ENCODE measurements around the gene BTBD16.

The BTBD16 gene

GRCh38 chr10:122273966-122274545, 3.0 kb downstream of the BTBD16 start:
- no peak for DNase-seq

- no peak for DNase-seq
Measured at GRCh38 chr10:122276611-122277208, 5.6 kb downstream of the BTBD16 start.

- no peak for DNase-seq
Measured at GRCh38 chr10:122277526-122278136, 6.5 kb downstream of the BTBD16 start.

- peak in 6 of 14 donors; percentile 25 to 55 (median 44) for DNase-seq
Measured at GRCh38 chr10:122279725-122280141, 8.6 kb downstream of the BTBD16 start.

- no peak for DNase-seq
Measured at GRCh38 chr10:122280156-122280555, 9.1 kb downstream of the BTBD16 start.

GRCh38 chr10:122281018-122281626, 10.0 kb downstream of the BTBD16 start:
- DNase-seq, result no peak

GRCh38 chr10:122281751-122282150, 10.7 kb downstream of the BTBD16 start:
- no peak for DNase-seq

- DNase-seq, result no peak
Measured at GRCh38 chr10:122282253-122282671, 11.2 kb downstream of the BTBD16 start.

GRCh38 chr10:122282909-122283308, 11.8 kb downstream of the BTBD16 start:
- no peak for DNase-seq

- no peak for DNase-seq
Measured at GRCh38 chr10:122285506-122286444, 14.7 kb downstream of the BTBD16 start.

GRCh38 chr10:122286867-122287266, 15.8 kb downstream of the BTBD16 start:
- DNase-seq, result peak in 8 of 14 donors; percentile 12 to 96 (median 29)

GRCh38 chr10:122287570-122287969, 16.5 kb downstream of the BTBD16 start:
- DNase-seq, result no peak

- no peak for DNase-seq
Measured at GRCh38 chr10:122288262-122288661, 17.2 kb downstream of the BTBD16 start.

- DNase-seq, result no peak
Measured at GRCh38 chr10:122288917-122289316, 17.8 kb downstream of the BTBD16 start.

GRCh38 chr10:122290334-122290733, 19.2 kb downstream of the BTBD16 start:
- DNase-seq, result no peak

GRCh38 chr10:122290833-122291532, 19.9 kb downstream of the BTBD16 start:
- no peak for DNase-seq

GRCh38 chr10:122291739-122292138, 20.6 kb downstream of the BTBD16 start:
- no peak for DNase-seq

GRCh38 chr10:122292376-122292775, 21.3 kb downstream of the BTBD16 start:
- DNase-seq, result no peak

- no peak for DNase-seq
Measured at GRCh38 chr10:122293156-122293960, 22.3 kb downstream of the BTBD16 start.

- DNase-seq, result no peak
Measured at GRCh38 chr10:122293961-122294380, 22.9 kb downstream of the BTBD16 start.
